GM18868 (cell line): ENCODE results near the gene SLAIN2.
"Not testable (repeated sequence)": the region's sequence is repeated elsewhere in the genome, so short reads cannot be mapped to it uniquely, and the experiment has no call there.

Source experiments
- ATAC-seq: cut with Tn5 transposase; IDR thresholded peaks from one replicate; pipeline ENCODE4 v1.9.1; 2021; ENCODE audit warnings: mild to moderate bottlenecking, moderate library complexity; ENCODE audit not compliant: unreplicated experiment

The SLAIN2 gene

DNA sequence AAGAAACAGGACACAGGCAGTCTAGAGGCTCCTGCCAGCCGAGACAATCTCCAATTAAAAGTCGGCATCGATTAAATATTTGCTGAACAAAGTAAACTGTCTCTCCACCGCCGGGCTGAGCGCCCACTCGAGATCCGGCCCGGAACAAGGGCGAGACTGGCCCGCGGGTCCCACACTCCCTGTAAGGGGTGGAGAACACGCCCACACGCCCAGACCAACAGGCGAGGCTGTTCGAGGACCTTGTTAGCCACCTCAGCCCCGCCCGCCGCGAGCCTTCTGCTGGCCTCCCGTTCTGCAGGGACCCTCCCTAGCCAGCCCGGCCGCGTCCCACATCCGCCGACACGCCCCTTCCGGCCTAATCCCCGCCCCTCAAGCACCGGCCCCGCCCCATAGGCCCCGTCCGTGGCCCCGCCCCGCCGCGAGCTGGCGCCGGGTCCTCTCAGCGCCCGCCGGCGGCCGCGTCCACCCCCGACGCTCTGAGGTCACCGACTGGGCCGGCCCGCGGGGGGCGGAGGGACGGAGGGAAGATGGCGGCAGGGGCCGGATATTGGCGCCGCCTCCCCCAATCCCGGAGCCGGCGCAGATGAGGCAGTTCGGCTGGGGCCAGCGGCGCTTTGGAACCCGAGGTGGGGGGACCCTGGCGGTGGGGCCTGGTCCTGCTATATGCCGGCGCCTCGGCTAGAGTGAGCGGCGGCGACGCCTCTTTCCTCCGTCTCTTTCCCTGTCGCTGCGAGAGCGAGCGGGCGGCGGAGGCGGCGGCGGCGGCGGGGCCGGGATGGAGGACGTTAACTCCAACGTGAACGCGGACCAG lies at the start of gene SLAIN2:
Gene SLAIN2 (plus strand): TSS at position 565 of the 811 bp plus-strand sequence. CDS start 211 bp downstream, at position 776.
- ATAC-seq = peak; percentile 84

DNA sequence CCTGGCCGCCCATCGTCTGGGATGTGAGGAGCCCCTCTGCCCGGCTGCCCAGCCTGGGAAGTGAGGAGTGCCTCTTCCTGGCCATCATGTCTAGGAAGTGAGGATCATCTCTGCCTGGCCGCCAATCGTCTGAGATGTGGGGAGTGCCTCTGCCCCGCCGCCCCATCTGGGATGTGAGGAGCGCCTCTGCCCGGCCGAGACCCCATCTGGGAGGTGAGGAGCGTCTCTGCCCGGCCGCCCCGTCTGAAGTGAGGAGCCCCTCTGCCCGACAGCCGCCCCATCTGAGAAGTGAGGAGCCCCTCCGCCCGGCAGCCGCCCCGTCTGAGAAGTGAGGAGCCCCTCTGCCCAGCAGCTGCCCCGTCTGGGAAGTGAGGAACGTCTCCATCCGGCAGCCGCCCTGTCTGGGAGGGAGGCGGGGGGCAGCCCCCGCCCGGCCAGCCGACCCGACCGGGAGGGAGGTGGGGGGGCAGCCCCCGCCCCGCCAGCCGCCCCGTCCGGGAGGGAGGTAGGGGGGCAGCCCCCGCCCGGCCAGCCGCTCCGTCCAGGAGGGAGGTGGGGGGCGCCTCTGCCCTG lies 49.0 kb upstream of the SLAIN2 start:
- not testable (repeated sequence) for ATAC-seq

DNA sequence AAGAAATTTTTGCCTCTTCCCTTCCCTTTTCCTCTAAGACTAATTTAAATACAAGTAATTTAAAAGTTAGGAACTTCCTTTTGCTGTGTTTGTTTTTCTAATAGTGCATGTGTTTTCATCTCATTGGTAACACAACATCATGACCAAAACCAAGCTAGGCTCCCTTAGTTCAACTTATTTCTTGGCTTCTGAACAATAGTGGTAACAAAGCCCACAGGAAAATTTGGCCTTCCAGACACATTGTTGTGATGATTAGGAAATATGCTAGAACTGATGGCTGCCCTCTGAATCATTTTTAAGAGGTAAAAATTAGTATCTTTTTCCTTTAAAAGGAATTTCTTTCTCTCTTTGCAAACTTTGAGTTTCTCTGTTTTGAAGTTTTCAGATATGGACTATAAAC lies 46.2 kb upstream of the SLAIN2 start:
- no peak for ATAC-seq

DNA sequence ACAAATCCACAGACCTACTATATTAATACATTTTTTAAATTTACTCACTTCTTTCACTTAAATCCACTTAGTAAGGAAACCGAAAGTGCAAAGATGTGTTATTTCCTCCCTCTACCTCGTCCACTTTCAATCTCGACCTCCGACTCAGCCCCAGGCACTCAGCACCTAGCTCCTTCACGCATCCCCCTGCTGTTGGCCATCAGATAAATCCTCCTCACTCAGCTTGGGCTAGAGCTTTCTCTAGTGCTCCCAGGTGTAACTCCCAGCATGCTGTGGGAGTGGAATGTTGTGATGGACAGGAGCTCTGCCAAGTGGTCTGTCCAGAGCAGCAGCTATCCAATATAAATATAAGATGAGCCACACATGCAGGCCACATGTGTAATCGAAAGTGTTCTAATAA lies 45.0 kb upstream of the SLAIN2 start:
- peak; percentile 89 for ATAC-seq

DNA sequence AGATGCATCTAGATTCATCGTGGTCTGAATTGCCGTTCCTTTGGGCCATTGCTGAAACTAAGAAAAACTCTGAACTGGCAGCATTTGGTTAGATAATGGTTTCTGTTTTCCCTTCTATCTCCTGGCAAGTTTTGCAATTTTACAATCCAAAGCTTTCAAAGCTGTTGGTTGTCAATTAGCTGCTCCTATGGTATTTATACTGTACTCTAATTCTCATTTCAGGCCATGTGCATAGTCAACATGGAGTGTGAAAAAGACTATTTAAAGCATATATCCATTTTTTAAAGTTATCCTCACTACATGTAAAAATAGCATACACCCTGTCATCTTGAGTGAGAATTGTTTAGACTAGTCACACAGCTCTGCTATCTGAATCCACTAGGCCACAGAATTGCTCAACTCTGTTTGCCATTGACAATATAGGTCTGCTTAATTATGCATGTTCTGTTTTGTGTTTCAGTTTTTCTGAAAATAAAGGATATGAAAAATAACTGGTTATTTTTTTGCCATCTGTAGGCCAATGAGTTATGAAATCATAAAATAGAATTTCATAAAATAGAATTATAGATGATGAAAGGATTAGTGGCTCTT lies 44.0 kb upstream of the SLAIN2 start:
- ATAC-seq = no peak

DNA sequence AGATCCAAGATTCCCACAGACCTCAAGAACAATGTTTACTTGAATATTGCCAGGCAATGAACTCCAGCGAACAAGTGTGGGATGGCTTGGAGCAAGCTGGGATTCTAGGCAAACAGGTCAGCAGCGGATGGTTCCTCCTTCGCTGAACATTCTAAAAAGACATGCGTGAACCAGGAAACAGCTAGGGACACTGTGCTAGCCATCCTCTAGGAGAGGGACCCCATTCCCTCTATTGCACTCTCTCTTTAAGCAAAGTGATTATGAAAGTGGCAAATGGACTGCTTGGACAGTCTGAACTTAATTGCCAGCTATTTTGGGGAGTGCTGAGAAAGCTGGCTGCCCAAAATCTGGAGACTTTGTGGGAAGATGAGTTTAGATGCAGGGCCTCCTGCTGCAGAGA lies 41.8 kb upstream of the SLAIN2 start:
- no peak for ATAC-seq

DNA sequence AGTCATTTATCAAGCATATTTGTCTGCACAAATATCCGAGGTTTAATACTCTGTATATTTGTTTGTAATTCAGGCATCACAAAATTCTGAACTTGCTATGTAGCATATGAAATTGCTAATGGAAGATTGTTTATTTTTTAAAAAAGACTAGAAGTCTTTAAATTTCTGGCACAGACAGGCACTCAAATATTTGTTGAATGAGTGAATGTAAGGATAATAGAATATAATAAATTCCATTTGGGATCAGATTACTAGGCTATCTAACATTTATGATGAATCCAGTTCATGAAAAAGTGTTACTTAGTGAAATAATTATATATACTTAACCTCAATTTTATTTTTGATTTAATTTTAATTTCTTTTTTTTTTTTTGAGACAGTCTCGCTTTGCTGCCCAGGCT lies 41.3 kb upstream of the SLAIN2 start:
- ATAC-seq = no peak

DNA sequence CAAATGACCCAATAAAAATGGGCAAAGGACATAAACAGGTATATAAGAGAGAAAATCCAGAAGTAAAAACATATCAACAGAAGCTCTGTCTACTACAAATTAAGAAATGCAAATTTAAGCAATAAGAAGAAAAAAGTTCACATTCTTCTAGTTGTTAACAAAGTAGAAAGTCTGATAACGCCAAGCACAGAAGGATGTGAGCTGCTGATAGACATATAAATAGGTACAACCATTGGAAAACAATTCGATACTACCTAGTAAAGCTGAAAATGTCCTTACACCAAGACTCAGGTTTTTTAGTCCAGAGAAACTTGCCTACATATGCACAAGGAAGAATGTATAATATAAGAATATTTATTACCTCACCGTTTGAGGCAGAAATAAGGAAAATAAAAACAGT lies 35.8 kb upstream of the SLAIN2 start:
- ATAC-seq = no peak

DNA sequence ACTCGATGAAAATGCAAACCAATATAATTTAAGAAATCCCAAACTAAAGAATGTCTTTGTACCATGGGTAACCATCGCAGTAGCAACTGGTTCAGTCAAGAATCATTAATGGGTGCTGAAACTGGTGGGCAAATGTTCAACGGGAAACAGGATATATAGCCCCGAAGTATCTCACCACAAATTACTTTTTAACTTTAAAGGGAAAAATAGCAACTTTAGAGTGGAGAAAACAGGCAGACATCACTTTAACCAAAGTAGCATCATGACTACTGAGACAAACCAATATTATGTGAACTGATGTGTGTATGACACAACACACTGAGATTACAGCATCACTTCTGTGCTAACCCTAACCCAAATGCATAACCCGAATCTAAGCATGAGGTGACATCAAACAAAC lies 33.8 kb upstream of the SLAIN2 start:
- no peak for ATAC-seq

DNA sequence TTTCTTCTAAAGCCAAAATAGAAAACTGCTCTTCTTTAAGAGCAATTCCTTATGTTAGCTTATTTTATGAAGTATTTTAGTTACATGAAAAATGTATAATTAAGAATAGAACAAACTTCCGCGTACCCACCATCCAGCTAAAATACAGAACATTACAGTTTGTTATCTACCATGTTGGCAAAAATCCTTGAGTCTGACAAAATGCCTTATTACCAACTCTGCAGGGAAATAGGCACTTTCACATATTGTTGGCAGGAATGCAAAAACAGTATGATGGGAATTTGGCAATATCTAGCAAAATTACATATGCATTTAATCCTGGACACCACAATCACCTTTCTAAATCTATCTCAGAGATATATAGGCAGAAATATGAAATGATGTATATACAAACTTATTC lies 32.4 kb upstream of the SLAIN2 start:
- no peak for ATAC-seq

DNA sequence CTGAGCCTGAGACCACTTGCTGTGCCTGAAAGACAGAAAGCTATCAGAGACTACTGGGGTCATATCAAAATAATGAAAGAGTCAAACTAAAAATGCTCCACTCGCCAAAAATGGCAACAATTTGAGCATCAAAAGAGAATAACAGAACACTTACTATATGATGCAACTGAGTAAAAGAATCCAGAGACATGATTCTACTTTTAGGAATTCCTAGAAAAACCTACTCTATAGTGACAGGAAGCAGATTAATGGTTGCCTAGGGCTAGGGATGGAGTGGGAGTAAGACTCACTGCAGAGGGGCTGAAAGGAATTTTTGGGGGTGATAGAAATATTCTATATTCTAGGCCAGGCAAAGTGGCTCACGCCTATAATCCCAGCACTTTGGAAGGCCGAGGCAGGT lies 29.4 kb upstream of the SLAIN2 start:
- no peak for ATAC-seq

DNA sequence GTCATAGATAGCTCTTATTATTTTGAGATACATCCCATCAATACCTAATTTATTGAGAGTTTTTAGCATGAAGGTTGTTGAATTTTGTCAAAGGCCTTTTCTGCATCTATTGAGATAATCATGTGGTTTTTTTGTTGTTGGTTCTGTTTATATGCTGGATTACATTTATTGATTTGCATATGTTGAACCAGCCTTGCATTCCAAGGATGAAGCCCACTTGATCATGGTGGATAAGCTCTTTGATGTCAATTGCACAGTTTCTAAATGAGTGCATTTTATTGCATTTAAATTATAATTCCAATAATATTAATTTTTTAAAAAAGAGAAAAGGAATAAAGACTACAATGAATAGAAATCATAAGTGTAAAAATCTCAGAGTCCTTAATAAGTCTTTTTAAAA lies 26.6 kb upstream of the SLAIN2 start:
- not testable (repeated sequence) for ATAC-seq

DNA sequence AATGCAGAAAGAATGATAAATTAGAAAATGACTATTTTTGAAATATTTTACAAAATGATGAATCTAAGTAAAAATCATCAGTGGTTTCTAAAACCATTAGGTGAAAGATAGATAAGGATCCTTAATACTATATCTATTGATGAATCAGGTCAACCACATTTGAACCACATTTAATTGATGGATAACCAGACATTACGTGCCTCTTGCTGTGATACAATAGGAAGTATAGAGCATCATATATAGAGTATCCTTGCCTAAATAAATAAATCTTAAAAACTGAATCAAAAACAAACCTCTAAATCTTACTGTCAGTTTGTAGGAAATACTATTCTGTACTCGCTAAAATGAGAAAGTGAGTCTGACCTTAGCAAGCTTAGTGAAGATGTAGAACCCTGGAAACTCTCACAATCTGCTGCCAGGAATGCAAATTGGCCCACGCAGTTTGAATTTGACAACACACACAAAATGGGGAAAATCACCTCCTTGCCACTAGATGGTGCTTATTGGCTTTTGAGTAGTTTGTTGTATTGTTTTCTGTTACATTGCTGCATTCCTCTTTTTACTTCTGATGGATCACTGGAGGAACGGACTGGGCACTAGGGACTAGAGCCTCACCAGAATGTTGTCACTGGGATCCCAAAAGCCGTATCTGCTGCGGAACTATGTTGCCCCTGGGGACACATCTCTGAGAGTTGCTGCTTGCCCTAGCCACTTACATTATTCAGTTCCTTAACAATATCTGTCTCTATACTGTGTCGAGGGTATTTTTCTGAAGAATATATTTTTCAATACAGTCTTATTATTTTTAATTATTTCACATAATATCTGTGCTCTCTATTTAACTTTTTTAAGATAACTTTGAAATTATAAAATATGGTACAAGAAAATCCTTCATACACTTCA lies 25.4 kb upstream of the SLAIN2 start:
- peak; percentile 85 for ATAC-seq

DNA sequence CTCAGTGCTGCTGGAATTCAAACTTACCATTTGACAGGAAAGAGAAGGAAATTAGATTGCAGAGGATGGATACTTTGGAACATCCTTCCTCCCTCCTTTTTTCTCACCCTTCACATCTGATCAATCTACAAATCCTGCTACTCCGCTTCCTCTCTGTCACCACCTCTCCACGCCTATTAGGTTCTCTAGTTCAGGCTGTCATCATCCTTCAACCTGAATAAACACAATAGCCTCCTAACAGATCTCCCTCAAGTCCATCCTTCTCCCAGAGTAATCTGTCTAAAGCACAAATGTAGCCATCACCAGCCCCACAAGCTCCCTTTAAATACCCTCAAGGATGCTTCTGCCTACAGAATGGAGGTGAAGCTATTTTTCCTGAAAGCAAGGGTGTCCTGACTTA lies 20.0 kb upstream of the SLAIN2 start:
- no peak for ATAC-seq

DNA sequence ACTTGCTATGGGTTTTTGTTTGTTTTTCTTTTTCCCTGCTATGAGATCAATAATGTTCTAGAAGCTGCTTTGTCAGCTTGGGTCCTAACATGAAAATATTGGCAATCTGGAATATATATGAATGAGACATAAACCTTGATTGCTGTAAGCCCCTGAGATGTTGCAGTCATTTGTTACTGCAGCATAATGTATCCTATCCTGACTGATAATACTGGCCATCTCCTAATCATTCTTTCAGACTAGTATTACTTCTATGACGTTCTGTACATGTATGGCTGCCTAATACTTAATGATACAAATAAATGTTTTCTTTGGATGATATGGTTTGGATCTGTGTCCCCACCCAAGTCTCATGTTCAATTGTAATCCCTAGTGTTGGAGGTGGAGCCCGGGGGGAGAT lies 19.3 kb upstream of the SLAIN2 start:
- no peak for ATAC-seq

DNA sequence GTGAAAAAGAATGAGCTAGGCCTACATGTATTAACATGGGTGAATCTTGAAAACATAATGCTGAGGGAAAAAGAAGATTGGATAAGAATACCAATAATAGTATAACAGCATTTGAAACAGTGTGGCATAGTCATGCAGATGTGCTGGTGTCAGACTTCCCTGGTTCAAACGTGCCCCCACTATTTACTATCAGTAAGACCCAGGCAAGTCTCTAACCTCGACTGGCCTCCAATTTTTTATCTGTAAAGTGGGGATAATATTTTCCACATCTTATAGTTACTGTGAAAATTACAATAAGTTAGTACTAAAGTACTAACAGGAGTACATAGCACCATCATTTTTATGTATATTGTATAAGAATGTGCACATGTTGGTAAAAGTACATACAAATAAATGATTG lies 17.0 kb upstream of the SLAIN2 start:
- no peak for ATAC-seq

DNA sequence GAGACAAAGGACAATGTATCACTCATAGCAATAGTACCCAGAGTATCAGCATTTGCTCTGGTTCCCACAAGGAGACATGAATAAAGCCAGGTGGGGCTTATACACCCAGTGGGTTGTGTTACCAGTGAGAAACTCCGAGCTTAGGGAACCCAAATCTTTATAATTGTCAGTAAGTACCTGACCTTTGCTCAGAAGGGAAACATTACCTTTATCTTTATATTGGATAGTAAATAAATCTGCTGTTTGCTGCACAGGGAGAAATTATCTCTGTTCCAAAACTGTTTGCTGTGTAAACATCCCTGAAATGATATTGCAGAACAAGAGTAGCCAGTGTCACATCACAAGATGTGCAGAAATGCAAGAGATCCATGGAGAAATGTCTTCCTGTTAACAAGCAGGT lies 12.1 kb upstream of the SLAIN2 start:
- ATAC-seq = no peak

DNA sequence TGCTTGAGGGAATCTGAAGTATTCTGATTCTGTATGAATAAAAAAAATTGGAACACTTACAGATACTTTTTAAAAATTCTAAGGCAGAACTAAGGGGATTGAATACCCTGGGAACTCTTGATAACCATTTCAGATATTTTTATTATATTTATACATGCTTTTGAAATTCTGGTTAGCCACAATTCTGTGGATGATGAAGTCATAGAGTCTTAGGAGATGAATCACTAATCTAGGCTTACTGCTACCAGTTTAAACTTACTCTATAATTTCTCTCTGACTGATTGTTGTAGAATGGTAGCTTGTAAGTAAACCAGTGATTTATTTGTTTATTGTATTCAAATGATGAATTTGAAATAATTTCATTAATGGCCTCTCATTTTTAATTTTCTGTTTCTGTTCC lies 11.4 kb upstream of the SLAIN2 start:
- ATAC-seq = no peak

DNA sequence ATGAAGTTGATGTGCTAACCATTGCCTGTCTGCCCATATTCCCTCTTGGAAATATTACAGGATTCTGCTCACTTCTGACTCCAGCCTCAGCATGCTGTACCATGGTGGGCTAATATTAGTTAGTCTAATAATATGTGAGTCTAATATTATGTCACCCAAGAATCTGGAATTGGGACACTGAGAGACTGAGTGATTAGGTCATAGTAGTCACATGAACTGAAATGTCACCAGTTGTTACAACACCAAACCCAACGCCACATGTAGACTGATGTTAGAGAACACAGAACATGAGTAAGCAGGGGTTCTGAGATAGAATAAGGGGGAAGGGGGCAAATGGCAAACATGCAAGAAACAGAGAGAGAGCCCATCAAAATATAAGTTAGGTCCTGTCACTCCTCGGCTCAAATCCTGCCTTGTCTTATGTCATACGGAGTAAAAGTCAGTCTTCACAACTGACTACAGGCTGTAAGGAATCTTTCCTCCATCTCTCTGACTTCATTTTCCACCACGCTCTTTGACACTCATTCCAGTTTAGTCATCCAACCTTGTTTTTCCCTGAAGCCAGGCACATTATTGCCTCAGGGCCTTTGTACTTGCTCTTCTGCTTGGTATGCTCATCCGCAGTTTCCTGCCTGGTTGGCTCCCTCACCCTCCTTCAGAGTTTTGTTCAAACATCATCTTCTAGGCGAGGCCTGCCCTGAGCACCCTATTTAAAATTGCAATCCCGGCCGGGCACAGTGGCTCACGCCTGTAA lies 9.6 kb upstream of the SLAIN2 start:
- no peak for ATAC-seq

DNA sequence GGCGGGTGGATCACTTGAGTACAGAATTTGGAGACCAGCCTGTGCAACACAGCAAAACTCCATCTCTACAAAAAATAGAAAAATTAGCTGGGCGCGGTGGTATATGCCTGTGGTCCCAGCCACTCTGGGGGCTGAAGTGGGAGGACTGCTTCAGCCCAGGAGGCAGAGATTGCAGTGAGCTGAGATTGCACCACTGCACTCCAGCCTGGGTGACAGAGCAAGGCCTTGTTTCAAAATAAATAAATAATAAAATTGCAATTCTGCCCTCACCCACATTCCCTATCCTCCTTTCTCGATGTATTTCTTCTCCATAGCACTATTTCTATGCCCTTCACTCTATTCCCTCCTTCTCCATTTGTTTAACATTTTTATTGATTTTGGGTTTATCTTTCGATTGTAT lies 8.7 kb upstream of the SLAIN2 start:
- no peak for ATAC-seq

DNA sequence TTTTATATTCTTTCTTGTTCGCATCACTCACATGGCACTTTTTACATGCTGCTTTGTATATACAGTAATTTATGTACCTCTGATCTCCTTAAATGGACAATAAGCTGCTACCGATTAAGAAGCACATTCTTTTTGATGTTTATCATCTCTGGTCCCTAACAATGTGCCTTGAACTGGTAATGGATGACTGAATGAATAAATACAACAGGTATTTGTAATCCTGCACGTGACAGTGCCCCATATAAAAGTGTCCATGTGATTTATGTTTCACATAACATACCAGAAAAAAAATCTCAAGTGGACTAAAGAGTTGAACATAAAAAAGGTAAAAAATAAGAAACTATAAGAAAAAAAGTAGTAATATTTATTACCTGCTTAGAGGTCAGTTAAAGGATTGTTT lies 7.7 kb upstream of the SLAIN2 start:
- ATAC-seq = no peak
